Stomach smooth muscle (tissue), 2 donors: ENCODE measurements around the gene MSRB3.
"Not testable (repeated sequence)": the region's sequence is repeated elsewhere in the genome, so short reads cannot be mapped to it uniquely, and the experiment has no call there.

Source experiments
- H3K27ac ChIP-seq: one replicate; pipeline ENCODE4 v1.7.0; 2013; ENCODE audit warnings: mild to moderate bottlenecking, low read length, inconsistent platforms
- H3K27me3 ChIP-seq, 2 donors: one replicate each; pipeline ENCODE4 v1.7.0; 2013; ENCODE audit warnings: low read length in 2 of 2; ENCODE audit not compliant: insufficient read depth in 2 of 2, control insufficient read depth in 1 of 2
- H3K36me3 ChIP-seq, 2 donors: one replicate each; pipeline ENCODE4 v1.7.0; 2013; ENCODE audit warnings: low read length in 2 of 2; ENCODE audit not compliant: control insufficient read depth in 2 of 2, insufficient read depth in 2 of 2
- H3K4me1 ChIP-seq: one replicate; pipeline ENCODE4 v1.7.0; 2013; ENCODE audit warnings: low read length; ENCODE audit not compliant: control insufficient read depth, insufficient read depth
- H3K4me3 ChIP-seq, 2 donors: one replicate each; pipeline ENCODE4 v1.7.0; 2013; ENCODE audit warnings: low read length in 2 of 2
- H3K9ac ChIP-seq, 2 donors: one replicate each; pipeline ENCODE4 v1.7.0; 2013; ENCODE audit warnings: low read length in 2 of 2, mild to moderate bottlenecking in 1 of 2
- H3K9me3 ChIP-seq, 2 donors: one replicate each; pipeline ENCODE4 v1.7.0; 2013; ENCODE audit warnings: low read length in 2 of 2; ENCODE audit not compliant: control insufficient read depth in 2 of 2
- donor health status: healthy.
- donor health status: Pancreatic carcinoma.

The MSRB3 gene

GRCh38 chr12:65454115-65454787 lies 175.8 kb downstream of the MSRB3 start:
- Histone ChIP-seq H3K27ac (no peak overlapping the region), H3K9ac (no peak overlapping the region), H3K4me3 (no peak overlapping the region), H3K4me1 (no peaks in the 10 kb centered on the region), H3K27me3 (no peaks in the 10 kb centered on the region), H3K9me3 (no peaks in the 10 kb centered on the region), H3K36me3 (peaks cover 8 to 17% of the 10 kb centered on the region in 2 donors)

GRCh38 chr12:65457341-65457740 lies 178.9 kb downstream of the MSRB3 start:
- not testable (repeated sequence) for H3K4me1 ChIP-seq, H3K27me3 ChIP-seq, H3K9ac ChIP-seq, H3K9me3 ChIP-seq, H3K4me3 ChIP-seq, H3K27ac ChIP-seq
- H3K36me3 ChIP-seq: peaks cover 14 to 17% of the 10 kb centered on the region in 2 donors

DNA sequence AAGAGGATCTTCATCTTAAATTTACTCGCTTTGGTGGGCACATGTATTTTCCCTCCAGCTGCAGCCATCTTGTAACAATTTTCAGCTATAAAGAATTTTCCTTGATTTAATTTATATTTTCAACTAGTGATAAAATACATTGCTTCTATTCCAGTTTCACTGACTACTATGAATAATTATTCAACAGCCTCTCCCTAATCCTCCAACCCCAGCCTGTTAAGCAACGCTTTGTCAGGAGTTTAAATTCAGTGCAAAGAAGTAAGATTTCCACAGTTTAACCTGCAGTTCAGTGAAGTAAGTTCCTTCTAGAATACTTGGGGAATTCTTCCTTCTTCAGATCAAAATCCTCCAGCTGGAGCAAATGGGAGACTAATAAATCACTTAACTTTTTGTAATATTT lies 180.2 kb downstream of the MSRB3 start:
- H3K9ac ChIP-seq: no peak overlapping the region
- H3K27ac ChIP-seq: no peak overlapping the region
- no peaks in the 10 kb centered on the region for H3K4me1 ChIP-seq
- H3K27me3 ChIP-seq: no peaks in the 10 kb centered on the region
- H3K36me3 ChIP-seq: peaks cover 18 to 21% of the 10 kb centered on the region in 2 donors
- no peaks in the 10 kb centered on the region for H3K9me3 ChIP-seq
- no peak overlapping the region for H3K4me3 ChIP-seq

DNA sequence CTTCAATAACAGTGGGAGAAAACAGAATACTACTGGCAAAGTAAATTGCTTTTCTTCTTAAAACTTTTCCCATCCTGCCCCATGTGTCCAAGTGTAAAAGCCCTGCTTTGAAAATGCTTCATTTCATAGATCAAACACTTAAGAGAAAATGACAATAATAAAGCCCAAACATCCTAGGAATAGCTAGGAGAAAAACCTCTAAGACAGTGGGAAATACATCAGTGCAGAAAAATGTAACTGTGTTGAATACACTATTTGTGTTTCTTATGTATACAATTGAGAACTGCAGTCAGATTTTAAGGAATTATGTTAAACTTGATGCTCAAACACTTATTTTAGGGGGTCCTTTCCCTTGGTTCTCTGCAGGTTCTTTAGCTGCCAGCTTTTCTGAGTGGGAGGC lies 181.1 kb downstream of the MSRB3 start:
- Histone ChIP-seq H3K27me3 (no peaks in the 10 kb centered on the region), H3K27ac (no peak overlapping the region), H3K9ac (no peak overlapping the region), H3K9me3 (no peaks in the 10 kb centered on the region), H3K4me1 (peaks cover 2% of the 10 kb centered on the region), H3K4me3 (no peak overlapping the region), H3K36me3 (peaks cover 14 to 17% of the 10 kb centered on the region in 2 donors)

GRCh38 chr12:65460063-65460462 lies 181.6 kb downstream of the MSRB3 start:
- H3K27me3 ChIP-seq: no peaks in the 10 kb centered on the region
- H3K27ac ChIP-seq: no peak overlapping the region
- peaks cover 7% of the 10 kb centered on the region for H3K4me1 ChIP-seq
- H3K9me3 ChIP-seq: no peaks in the 10 kb centered on the region
- H3K4me3 ChIP-seq: no peak overlapping the region
- no peak overlapping the region for H3K9ac ChIP-seq
- peaks cover 11 to 19% of the 10 kb centered on the region in 2 donors for H3K36me3 ChIP-seq

- Histone ChIP-seq H3K27ac (no peak overlapping the region), H3K4me1 (peaks cover 10% of the 10 kb centered on the region), H3K36me3 (peaks cover 11 to 23% of the 10 kb centered on the region in 2 donors), H3K9me3 (no peaks in the 10 kb centered on the region), H3K9ac (no peak overlapping the region), H3K27me3 (no peaks in the 10 kb centered on the region), H3K4me3 (no peak overlapping the region)
Measured at GRCh38 chr12:65461017-65461416, 182.5 kb downstream of the MSRB3 start.

DNA sequence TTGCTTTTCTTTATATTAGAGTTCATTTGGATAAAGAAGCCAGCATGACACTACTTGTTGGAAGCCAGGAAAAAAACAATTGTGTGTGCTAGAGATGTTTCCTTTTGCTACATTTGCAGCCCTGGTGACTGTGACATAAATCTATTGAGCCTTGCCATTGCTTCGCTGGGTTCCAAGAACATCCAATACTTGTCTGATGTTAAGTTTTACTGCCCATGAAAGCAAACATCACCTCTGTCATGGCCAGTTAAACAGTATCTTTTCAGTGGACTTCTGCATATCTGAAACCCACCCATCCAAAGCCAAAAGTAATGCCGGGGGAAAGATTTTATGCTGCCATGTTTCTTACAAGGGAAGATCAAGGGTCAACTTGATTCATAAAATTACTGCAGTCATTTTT lies 184.0 kb downstream of the MSRB3 start:
- Histone ChIP-seq H3K27ac (no peak overlapping the region), H3K4me1 (peaks cover 10% of the 10 kb centered on the region), H3K36me3 (peaks cover 11 to 23% of the 10 kb centered on the region in 2 donors), H3K9me3 (no peaks in the 10 kb centered on the region), H3K9ac (no peak overlapping the region), H3K27me3 (no peaks in the 10 kb centered on the region), H3K4me3 (no peak overlapping the region)

GRCh38 chr12:65463082-65463481 lies 184.6 kb downstream of the MSRB3 start:
- no peaks in the 10 kb centered on the region for H3K27me3 ChIP-seq
- no peak overlapping the region for H3K27ac ChIP-seq
- no peaks in the 10 kb centered on the region for H3K9me3 ChIP-seq
- no peak overlapping the region for H3K9ac ChIP-seq
- peaks cover 8 to 23% of the 10 kb centered on the region in 2 donors for H3K36me3 ChIP-seq
- peaks cover 10% of the 10 kb centered on the region for H3K4me1 ChIP-seq
- H3K4me3 ChIP-seq: no peak overlapping the region

- Histone ChIP-seq H3K27me3 (no peaks in the 10 kb centered on the region), H3K36me3 (peaks cover 6 to 23% of the 10 kb centered on the region in 2 donors), H3K4me3 (no peak overlapping the region), H3K9ac (no peak overlapping the region), H3K4me1 (peaks cover 10% of the 10 kb centered on the region), H3K27ac (no peak overlapping the region), H3K9me3 (no peaks in the 10 kb centered on the region)
Measured at GRCh38 chr12:65463611-65464010, 185.1 kb downstream of the MSRB3 start.

DNA sequence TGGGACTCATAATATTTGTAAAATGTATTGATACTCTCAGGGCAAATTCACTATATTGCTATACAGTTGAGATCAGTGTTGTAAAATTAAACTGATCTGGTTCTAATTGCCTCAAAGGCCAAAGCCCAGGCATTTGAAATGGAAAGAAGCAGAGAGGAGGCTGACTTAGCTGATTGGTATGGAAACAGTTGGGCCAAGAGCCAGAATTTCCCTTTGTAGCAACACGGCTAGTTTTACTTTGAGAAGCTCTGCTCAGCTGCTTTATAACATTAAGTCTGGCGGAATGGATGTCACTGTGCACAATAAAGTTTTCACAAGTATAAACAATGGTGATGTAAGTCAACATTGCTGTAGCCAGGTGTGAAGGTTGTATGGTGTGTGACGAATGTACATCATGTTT lies 186.4 kb downstream of the MSRB3 start:
- H3K27ac ChIP-seq: no peak overlapping the region
- no peaks in the 10 kb centered on the region for H3K27me3 ChIP-seq
- H3K4me1 ChIP-seq: peaks cover 10% of the 10 kb centered on the region
- no peak overlapping the region for H3K9ac ChIP-seq
- peaks cover 3 to 21% of the 10 kb centered on the region in 2 donors for H3K36me3 ChIP-seq
- H3K4me3 ChIP-seq: peak overlapping the region in 1 of 2 donors; percentile 12
- no peaks in the 10 kb centered on the region for H3K9me3 ChIP-seq

DNA sequence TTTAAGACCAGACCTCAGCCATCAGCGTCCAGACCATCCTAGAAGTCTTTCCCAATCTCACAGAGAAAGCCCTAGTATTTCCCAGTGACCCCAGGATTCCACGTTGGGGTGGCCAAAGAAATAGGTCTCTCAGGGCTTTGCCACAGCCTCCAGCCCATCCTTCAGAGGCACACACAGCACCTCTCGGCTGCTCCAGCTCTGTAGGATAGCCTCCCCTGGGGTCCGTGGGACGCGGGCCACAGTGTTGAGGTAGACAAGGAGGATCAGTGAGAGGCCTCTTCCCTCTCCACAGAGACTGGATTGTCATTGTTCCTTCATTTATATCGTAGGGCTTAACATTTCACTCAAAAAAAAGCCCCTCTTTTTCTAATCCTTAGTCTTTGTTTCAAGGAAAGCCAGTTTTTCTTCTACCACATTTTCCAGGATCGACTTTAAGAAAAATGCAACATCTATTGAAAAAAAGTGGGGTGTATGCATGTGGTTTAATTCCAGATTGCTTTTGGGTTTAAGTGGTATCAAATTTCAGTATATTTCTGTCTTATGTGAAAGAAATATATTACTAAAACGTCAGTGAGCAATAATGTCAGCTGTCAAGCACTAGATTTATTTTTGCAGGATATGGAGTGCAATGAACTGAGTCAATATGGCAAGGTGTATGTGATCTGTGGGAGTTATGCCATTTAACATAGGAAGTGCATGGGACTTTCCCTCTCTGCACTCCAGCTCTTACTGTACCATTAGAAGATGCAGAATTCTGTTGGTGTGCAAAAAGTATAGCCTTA lies 187.5 kb downstream of the MSRB3 start:
- Histone ChIP-seq H3K9me3 (no peaks in the 10 kb centered on the region), H3K36me3 (peaks cover 3 to 21% of the 10 kb centered on the region in 2 donors), H3K9ac (no peak overlapping the region), H3K27ac (no peak overlapping the region), H3K27me3 (no peaks in the 10 kb centered on the region), H3K4me3 (no peak overlapping the region), H3K4me1 (peaks cover 10% of the 10 kb centered on the region)
